ENCODE results near the gene COL5A1. TPM values are rescaled to one million over a fixed set of nuclear protein-coding genes. Genes with fewer than 3 reads are reported as not detected.

The COL5A1 gene
- polyA plus RNA-seq, 1 donor (not counting 4 experiments of a cell fraction or from before 2014, with no cell fraction given) = 3.1 TPM

GRCh38 chr9:134775081-134775951 is 133.7 kb downstream of the COL5A1 start:
- H3K4me2 ChIP-seq (ENCODE audit: control insufficient read depth, extremely low read depth, insufficient read depth, low read depth, low read length) = no peak overlapping the region
- no peak for TF ChIP-seq EZH2 (IDR thresholded peaks at IDR 0.05; ENCODE audit: low read length)
- no peak for TF ChIP-seq CTCF (optimal IDR thresholded peaks at IDR 0.05 in 1 of 3, IDR thresholded peaks at IDR 0.05 in 1 of 3, conservative IDR thresholded peaks at IDR 0.05 in 1 of 3; ENCODE audit: extremely low read depth in 1 of 3, insufficient read depth in 2 of 3, low read length in 3 of 3)
- H3K27ac ChIP-seq (ENCODE audit: control insufficient read depth, insufficient read depth, low read length) = no peak overlapping the region

GRCh38 chr9:134776080-134776796 is 134.6 kb downstream of the COL5A1 start:
- peaks cover 37% of the 10 kb centered on the region for H3K27me3 ChIP-seq (ENCODE audit: control insufficient read depth, extremely low read depth, insufficient read depth, low read length)
- FAIRE-seq (no peak), DNase-seq (ENCODE audit: low read depth, low spot score) (no peak)
- no peaks in the 10 kb centered on the region for H3K9me1 ChIP-seq (ENCODE audit: control insufficient read depth, extremely low read depth, insufficient read depth, low read length)
- H3K4me3 ChIP-seq (ENCODE audit: control insufficient read depth in 2 of 3, extremely low read depth in 1 of 3, insufficient read depth in 2 of 3, low read depth in 1 of 3, low read length in 3 of 3) = no peak overlapping the region
- no peaks in the 10 kb centered on the region for H3K79me2 ChIP-seq (ENCODE audit: control insufficient read depth, insufficient read depth, low read length)
- peaks cover 18% of the 10 kb centered on the region for H3K4me1 ChIP-seq (ENCODE audit: control insufficient read depth, extremely low read depth, insufficient read depth, low read length)
- no peak overlapping the region for H3K27ac ChIP-seq (ENCODE audit: control insufficient read depth, insufficient read depth, low read length)
- H3K9ac ChIP-seq (ENCODE audit: control insufficient read depth, extremely low read depth, insufficient read depth, low read length) = no peak overlapping the region
- no peak overlapping the region for H2AFZ ChIP-seq (ENCODE audit: control insufficient read depth, low read length)
- no peak overlapping the region for H3K4me2 ChIP-seq (ENCODE audit: control insufficient read depth, extremely low read depth, insufficient read depth, low read depth, low read length)
- dilution Hi-C loops (cut with MboI; ENCODE audit: extremely low pct_ligation_motif_present, low sequenced_read_pairs) = no loop called here
- H3K36me3 ChIP-seq (ENCODE audit: control insufficient read depth in 2 of 2, extremely low read depth in 1 of 2, insufficient read depth in 2 of 2, low read length in 2 of 2) = no peaks in the 10 kb centered on the region
- TF ChIP-seq EZH2 (IDR thresholded peaks at IDR 0.05; ENCODE audit: low read length) = no peak
- TF ChIP-seq CTCF (optimal IDR thresholded peaks at IDR 0.05 in 1 of 3, IDR thresholded peaks at IDR 0.05 in 1 of 3, conservative IDR thresholded peaks at IDR 0.05 in 1 of 3; ENCODE audit: extremely low read depth in 1 of 3, insufficient read depth in 2 of 3, low read length in 3 of 3) = no peak
- H3K9me3 ChIP-seq (ENCODE audit: control insufficient read depth, low read depth, low read length) = no peaks in the 10 kb centered on the region
- H4K20me1 ChIP-seq (ENCODE audit: control insufficient read depth, extremely low read depth, insufficient read depth, low read length) = no peaks in the 10 kb centered on the region

More at GRCh38 chr9:134775081-134775951, 133.7 kb downstream of the COL5A1 start:
- FAIRE-seq = no peak
- H2AFZ ChIP-seq (ENCODE audit: control insufficient read depth, low read length) = no peak overlapping the region
- peaks cover 37% of the 10 kb centered on the region for H3K27me3 ChIP-seq (ENCODE audit: control insufficient read depth, extremely low read depth, insufficient read depth, low read length)
- no peaks in the 10 kb centered on the region for H3K79me2 ChIP-seq (ENCODE audit: control insufficient read depth, insufficient read depth, low read length)
- H3K9me1 ChIP-seq (ENCODE audit: control insufficient read depth, extremely low read depth, insufficient read depth, low read length) = no peaks in the 10 kb centered on the region
- DNase-seq (ENCODE audit: low read depth, low spot score) = no peak
- H3K4me3 ChIP-seq (ENCODE audit: control insufficient read depth in 2 of 3, extremely low read depth in 1 of 3, insufficient read depth in 2 of 3, low read depth in 1 of 3, low read length in 3 of 3) = no peak overlapping the region
- no peaks in the 10 kb centered on the region for H3K9me3 ChIP-seq (ENCODE audit: control insufficient read depth, low read depth, low read length)
- no peaks in the 10 kb centered on the region for H3K36me3 ChIP-seq (ENCODE audit: control insufficient read depth in 2 of 2, extremely low read depth in 1 of 2, insufficient read depth in 2 of 2, low read length in 2 of 2)
- peaks cover 18% of the 10 kb centered on the region for H3K4me1 ChIP-seq (ENCODE audit: control insufficient read depth, extremely low read depth, insufficient read depth, low read length)
- dilution Hi-C loops (cut with MboI; ENCODE audit: extremely low pct_ligation_motif_present, low sequenced_read_pairs) = no loop called here
- no peak overlapping the region for H3K9ac ChIP-seq (ENCODE audit: control insufficient read depth, extremely low read depth, insufficient read depth, low read length)
- no peaks in the 10 kb centered on the region for H4K20me1 ChIP-seq (ENCODE audit: control insufficient read depth, extremely low read depth, insufficient read depth, low read length)
